Measurements from ENCODE around the gene TDRD12. TPM values are rescaled to one million over a fixed set of nuclear protein-coding genes. Genes with fewer than 3 reads are reported as not detected.

The TDRD12 gene
- total RNA-seq, 4 donors from 2014 or later: 2.0 to 5.7 TPM; not detected in 2

DNA sequence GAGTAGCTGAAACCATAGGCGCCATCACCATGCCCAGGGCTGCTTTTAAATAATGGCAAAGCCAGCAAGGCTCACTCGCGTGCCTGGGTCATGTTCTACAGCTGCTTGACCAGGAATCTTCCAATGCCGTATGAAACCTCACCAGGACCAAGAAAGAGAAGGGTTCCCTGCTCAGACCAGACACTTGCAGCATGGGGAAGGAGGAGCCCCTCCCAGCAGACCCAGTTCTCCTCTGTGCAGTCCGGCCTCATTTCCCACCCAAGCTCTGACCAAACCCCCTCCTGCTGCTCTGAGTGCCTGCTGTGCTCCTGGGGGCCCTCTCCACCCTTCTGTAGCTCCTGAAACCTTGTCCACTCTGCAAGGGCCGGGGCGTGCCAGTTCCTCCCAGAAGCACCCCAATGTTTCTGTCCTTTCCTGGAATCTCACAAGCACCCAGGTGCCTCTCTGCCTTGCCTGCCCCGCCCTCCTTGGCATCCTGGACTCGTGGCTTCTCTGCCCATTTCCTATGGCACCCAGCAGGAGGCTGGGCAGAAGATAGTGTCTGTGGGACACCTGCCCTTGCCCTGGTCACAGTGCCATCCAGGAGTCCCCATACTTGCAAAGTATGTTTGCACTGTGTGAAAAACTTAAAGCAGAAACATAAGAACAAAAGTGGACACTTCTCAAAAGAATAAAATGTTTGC, 156.8 kb downstream of the TDRD12 start:
- Histone ChIP-seq H3K9me3 (no peaks in the 10 kb centered on the region), H3K4me3 (no peak overlapping the region), H3K27me3 (no peaks in the 10 kb centered on the region), H3K36me3 (no peaks in the 10 kb centered on the region), H3K27ac (no peak overlapping the region), H3K4me1 (no peaks in the 10 kb centered on the region)
- TF ChIP-seq, protein P1, sequence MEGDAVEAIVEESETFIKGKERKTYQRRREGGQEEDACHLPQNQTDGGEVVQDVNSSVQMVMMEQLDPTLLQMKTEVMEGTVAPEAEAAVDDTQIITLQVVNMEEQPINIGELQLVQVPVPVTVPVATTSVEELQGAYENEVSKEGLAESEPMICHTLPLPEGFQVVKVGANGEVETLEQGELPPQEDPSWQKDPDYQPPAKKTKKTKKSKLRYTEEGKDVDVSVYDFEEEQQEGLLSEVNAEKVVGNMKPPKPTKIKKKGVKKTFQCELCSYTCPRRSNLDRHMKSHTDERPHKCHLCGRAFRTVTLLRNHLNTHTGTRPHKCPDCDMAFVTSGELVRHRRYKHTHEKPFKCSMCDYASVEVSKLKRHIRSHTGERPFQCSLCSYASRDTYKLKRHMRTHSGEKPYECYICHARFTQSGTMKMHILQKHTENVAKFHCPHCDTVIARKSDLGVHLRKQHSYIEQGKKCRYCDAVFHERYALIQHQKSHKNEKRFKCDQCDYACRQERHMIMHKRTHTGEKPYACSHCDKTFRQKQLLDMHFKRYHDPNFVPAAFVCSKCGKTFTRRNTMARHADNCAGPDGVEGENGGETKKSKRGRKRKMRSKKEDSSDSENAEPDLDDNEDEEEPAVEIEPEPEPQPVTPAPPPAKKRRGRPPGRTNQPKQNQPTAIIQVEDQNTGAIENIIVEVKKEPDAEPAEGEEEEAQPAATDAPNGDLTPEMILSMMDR (IDR thresholded peaks at IDR 0.05): no peak
- intact Hi-C loops (cut with DNase I; ENCODE audit: low total_unique reads): no loop called here
- no peak for DNase-seq

DNA sequence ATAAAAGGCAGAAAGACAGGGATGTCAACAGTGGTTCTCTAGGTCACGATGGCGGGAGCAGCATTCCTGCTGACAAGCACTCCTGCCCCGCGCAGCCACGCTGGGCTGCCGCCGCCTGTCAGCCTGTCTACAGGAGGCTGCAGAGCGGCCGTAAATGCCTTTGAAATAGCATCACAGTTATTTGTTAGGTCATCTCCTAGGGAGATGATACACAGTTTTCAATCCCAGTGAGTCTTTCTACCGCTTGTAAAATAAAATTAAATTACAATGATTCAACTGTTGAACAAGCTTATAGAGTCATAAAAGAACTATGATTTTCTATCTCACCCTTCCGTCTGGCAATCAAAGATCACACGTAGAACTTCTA, 157.3 kb downstream of the TDRD12 start:
- H3K36me3 ChIP-seq: no peaks in the 10 kb centered on the region
- TF ChIP-seq POLR2A (IDR thresholded peaks at IDR 0.05): no peak
- TF ChIP-seq, protein P1 (IDR thresholded peaks at IDR 0.05): no peak
- no peak overlapping the region for H3K27ac ChIP-seq
- no peaks in the 10 kb centered on the region for H3K4me1 ChIP-seq
- no peaks in the 10 kb centered on the region for H3K9me3 ChIP-seq
- intact Hi-C loops (cut with DNase I; ENCODE audit: low total_unique reads): no loop called here
- H3K27me3 ChIP-seq: no peaks in the 10 kb centered on the region
- H3K4me3 ChIP-seq: no peak overlapping the region
- no peak for DNase-seq

Small RNA genes within 50 kb of the gene (small RNA-seq; reads per million reads assigned to genes)
- gene RN7SKP22: not detected

Other genes starting within 250 kb of the TDRD12 start
- 10 to 100 TPM; 14.7 to 82.6 (median 48.7) TPM for gene PDCD5, start 138.6 kb upstream of the TDRD12 start, total RNA-seq
- gene ANKRD27, start 44.6 kb upstream of the TDRD12 start, total RNA-seq: 10 to 100 TPM in 3 of 4 donors, 1 to 10 TPM in 1; 1.8 to 36.2 (median 22.7) TPM
- under 1 TPM in 2 of 4 donors, not detected in 2; 0.29 to 0.62 TPM for gene RGS9BP, start 43.9 kb upstream of the TDRD12 start, total RNA-seq
- 1 to 10 TPM in 3 of 4 donors, not detected in 1; 1.3 to 8.4 (median 5.9) TPM for gene NUDT19, start 27.9 kb upstream of the TDRD12 start, total RNA-seq
- 1 to 10 TPM in 1 of 4 donors, not detected in 3; 1.1 TPM for gene SLC7A9, start 150.0 kb downstream of the TDRD12 start, total RNA-seq